ENCODE measurements around the gene SLC2A14. TPM values are rescaled to one million over a fixed set of nuclear protein-coding genes. Genes with fewer than 3 reads are reported as not detected.
"Not testable (repeated sequence)": the region's sequence is repeated elsewhere in the genome, so short reads cannot be mapped to it uniquely, and the experiment has no call there.

SLC2A14 gene
- total RNA-seq, 2 donors from 2014 or later, result 3.6 to 8.6 TPM

GRCh38 chr12:7832059-7832696 is 40.5 kb downstream of the SLC2A14 start:
- intact Hi-C loops (cut with DNase I), result no loop called here
- peak; percentile 65 for ATAC-seq
- Histone ChIP-seq H3K4me3 (no peak overlapping the region), H3K4me1 (no peaks in the 10 kb centered on the region), H3K36me3 (replicated peaks in 1 of 2; ENCODE audit: insufficient read depth in 1 of 2, low read depth in 2 of 2) (no peaks in the 10 kb centered on the region), H3K27me3 (no peaks in the 10 kb centered on the region), H3K27ac (no peak overlapping the region), H3K9me3 (no peaks in the 10 kb centered on the region)
- DNase-seq, result peak; percentile 15 to 48 (median 26)
- 57 to 64% methylated on average over 6 of the region's 6 CpGs for WGBS, 2 donors
- TF ChIP-seq POLR2A (IDR thresholded peaks at IDR 0.05) (no peak), CTCF (IDR thresholded peaks at IDR 0.05) (peak; percentile 21 to 55 (median 44))

- H3K4me3 ChIP-seq; H3K27me3 ChIP-seq; H3K9me3 ChIP-seq; ATAC-seq; H3K36me3 ChIP-seq (replicated peaks in 1 of 2; ENCODE audit: insufficient read depth in 1 of 2, low read depth in 2 of 2); H3K4me1 ChIP-seq; H3K27ac ChIP-seq; DNase-seq; intact Hi-C loops (cut with DNase I): not testable (repeated sequence)
- WGBS, 2 donors, result 92 to 94% methylated on average over 4 of the region's 4 CpGs
These were observed 43.0 kb downstream of the SLC2A14 start for GRCh38 chr12:7829737-7830136.

- intact Hi-C loops (cut with DNase I); H3K36me3 ChIP-seq (replicated peaks in 1 of 2; ENCODE audit: insufficient read depth in 1 of 2, low read depth in 2 of 2); H3K9me3 ChIP-seq; H3K4me1 ChIP-seq; H3K27me3 ChIP-seq; H3K27ac ChIP-seq; H3K4me3 ChIP-seq; ATAC-seq; DNase-seq: not testable (repeated sequence)
- WGBS, 2 donors, result 78 to 100% methylated on average over 1 to 2 of the region's 4 CpGs
These were observed 47.0 kb downstream of the SLC2A14 start for GRCh38 chr12:7825754-7826153.

GRCh38 chr12:7806863-7807487 is 65.7 kb downstream of the SLC2A14 start:
- Histone ChIP-seq H3K4me1 (no peaks in the 10 kb centered on the region), H3K27me3 (no peaks in the 10 kb centered on the region), H3K36me3 (replicated peaks in 1 of 2; ENCODE audit: insufficient read depth in 1 of 2, low read depth in 2 of 2) (no peaks in the 10 kb centered on the region), H3K9me3 (no peaks in the 10 kb centered on the region), H3K27ac (no peak overlapping the region), H3K4me3 (no peak overlapping the region)
- peak; percentile 69 for ATAC-seq
- WGBS, 2 donors, result 2 to 6% methylated on average over 2 of the region's 2 CpGs
- intact Hi-C loops (cut with DNase I), result loop anchor here (10.0 kb wide), 1 partner anchor 132 kb away; no protein-coding TSS in a partner anchor
- TF ChIP-seq CTCF (IDR thresholded peaks at IDR 0.05) (peak; percentile 52 to 84 (median 80)), POLR2A (IDR thresholded peaks at IDR 0.05) (no peak)
- DNase-seq, result peak; percentile 69 to 80 (median 72)

GRCh38 chr12:7806319-7806718 is 66.4 kb downstream of the SLC2A14 start:
- not testable (repeated sequence) for H3K4me1 ChIP-seq; H3K9me3 ChIP-seq; H3K27me3 ChIP-seq; DNase-seq; ATAC-seq; H3K4me3 ChIP-seq; H3K36me3 ChIP-seq (replicated peaks in 1 of 2; ENCODE audit: insufficient read depth in 1 of 2, low read depth in 2 of 2); H3K27ac ChIP-seq
- intact Hi-C loops (cut with DNase I), result loop anchor here (10.0 kb wide), 1 partner anchor 132 kb away; no protein-coding TSS in a partner anchor
- WGBS, 2 donors, result 61 to 65% methylated on average over 6 of the region's 6 CpGs

- WGBS, 2 donors, result 51 to 54% methylated on average over 4 of the region's 4 CpGs
- Histone ChIP-seq H3K4me1 (peaks cover 11% of the 10 kb centered on the region), H3K9me3 (no peaks in the 10 kb centered on the region), H3K27me3 (no peaks in the 10 kb centered on the region), H3K4me3 (no peak overlapping the region), H3K27ac (no peak overlapping the region), H3K36me3 (replicated peaks in 1 of 2; ENCODE audit: insufficient read depth in 1 of 2, low read depth in 2 of 2) (no peaks in the 10 kb centered on the region)
- no peak for ATAC-seq
- no peak for DNase-seq
- intact Hi-C loops (cut with DNase I), result loop anchor here (10.0 kb wide), 1 partner anchor 127 kb away; no protein-coding TSS in a partner anchor
- TF ChIP-seq POLR2A (IDR thresholded peaks at IDR 0.05), result no peak
These were observed 71.3 kb downstream of the SLC2A14 start for GRCh38 chr12:7801460-7801859.

GRCh38 chr12:7798750-7799308 is 73.9 kb downstream of the SLC2A14 start:
- intact Hi-C loops (cut with DNase I); DNase-seq; ATAC-seq; H3K36me3 ChIP-seq (replicated peaks in 1 of 2; ENCODE audit: insufficient read depth in 1 of 2, low read depth in 2 of 2); H3K27me3 ChIP-seq; H3K9me3 ChIP-seq; H3K4me3 ChIP-seq; H3K27ac ChIP-seq: not testable (repeated sequence)
- WGBS, 2 donors, result 63 to 71% methylated on average over 1 to 2 of the region's 4 CpGs
- H3K4me1 ChIP-seq, result peaks cover 11% of the 10 kb centered on the region

All from body of pancreas (tissue), 4 donors.